ENCODE results near the gene SPTBN1. TPM values are rescaled to one million over a fixed set of nuclear protein-coding genes. Genes with fewer than 3 reads are reported as not detected.

Gene SPTBN1
- total and polyA plus RNA-seq, 2 experiments from 2014 or later = 122 to 341 TPM

- TF ChIP-seq EZH2 (IDR thresholded peaks at IDR 0.05; ENCODE audit: borderline replicate concordance) (no peak), EZH2phosphoT487 (IDR thresholded peaks at IDR 0.05; ENCODE audit: low read depth, severe bottlenecking, unreplicated experiment) (no peak)
- TF ChIP-seq, protein P1, sequence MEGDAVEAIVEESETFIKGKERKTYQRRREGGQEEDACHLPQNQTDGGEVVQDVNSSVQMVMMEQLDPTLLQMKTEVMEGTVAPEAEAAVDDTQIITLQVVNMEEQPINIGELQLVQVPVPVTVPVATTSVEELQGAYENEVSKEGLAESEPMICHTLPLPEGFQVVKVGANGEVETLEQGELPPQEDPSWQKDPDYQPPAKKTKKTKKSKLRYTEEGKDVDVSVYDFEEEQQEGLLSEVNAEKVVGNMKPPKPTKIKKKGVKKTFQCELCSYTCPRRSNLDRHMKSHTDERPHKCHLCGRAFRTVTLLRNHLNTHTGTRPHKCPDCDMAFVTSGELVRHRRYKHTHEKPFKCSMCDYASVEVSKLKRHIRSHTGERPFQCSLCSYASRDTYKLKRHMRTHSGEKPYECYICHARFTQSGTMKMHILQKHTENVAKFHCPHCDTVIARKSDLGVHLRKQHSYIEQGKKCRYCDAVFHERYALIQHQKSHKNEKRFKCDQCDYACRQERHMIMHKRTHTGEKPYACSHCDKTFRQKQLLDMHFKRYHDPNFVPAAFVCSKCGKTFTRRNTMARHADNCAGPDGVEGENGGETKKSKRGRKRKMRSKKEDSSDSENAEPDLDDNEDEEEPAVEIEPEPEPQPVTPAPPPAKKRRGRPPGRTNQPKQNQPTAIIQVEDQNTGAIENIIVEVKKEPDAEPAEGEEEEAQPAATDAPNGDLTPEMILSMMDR (IDR thresholded peaks at IDR 0.05; ENCODE audit: poor library complexity) = no peak
- Histone ChIP-seq H3K27ac (no peak overlapping the region), H3K9me2 (replicated peaks; ENCODE audit: insufficient read depth) (no peaks in the 10 kb centered on the region), H3K9me3 (ENCODE audit: low read depth) (no peaks in the 10 kb centered on the region), H3K4me1 (ENCODE audit: insufficient read depth) (peaks cover 2% of the 10 kb centered on the region), H3K79me2 (peaks cover 24% of the 10 kb centered on the region), H3K27me3 (no peaks in the 10 kb centered on the region), H2AFZ (no peak overlapping the region), H3K4me2 (no peak overlapping the region), H3K4me3 (no peak overlapping the region), H3K36me3 (replicated peaks; ENCODE audit: insufficient read depth, low read depth) (peaks cover 4% of the 10 kb centered on the region), H4K20me1 (ENCODE audit: insufficient read depth, poor library complexity, severe bottlenecking) (no peaks in the 10 kb centered on the region)
- WGBS (ENCODE audit: low lambda C conversion rate, missing lambda C conversion rate) = 95% methylated on average over 4 of the region's 4 CpGs
- no peak for DNase-seq (ENCODE audit: low spot score)
Observed at GRCh38 chr2:54659527-54659926, 203.4 kb downstream of the SPTBN1 start.

- no peaks in the 10 kb centered on the region for H4K20me1 ChIP-seq (ENCODE audit: insufficient read depth, poor library complexity, severe bottlenecking)
- H3K27ac ChIP-seq = no peak overlapping the region
- no peak overlapping the region for H3K4me3 ChIP-seq
- H3K4me2 ChIP-seq = no peak overlapping the region
- no peaks in the 10 kb centered on the region for H3K9me3 ChIP-seq (ENCODE audit: low read depth)
- H3K9me2 ChIP-seq (replicated peaks; ENCODE audit: insufficient read depth) = no peaks in the 10 kb centered on the region
- peaks cover 16% of the 10 kb centered on the region for H3K79me2 ChIP-seq
- WGBS (ENCODE audit: low lambda C conversion rate, missing lambda C conversion rate) = 91% methylated on average over 12 of the region's 12 CpGs
- no peaks in the 10 kb centered on the region for H3K27me3 ChIP-seq
- peaks cover 13% of the 10 kb centered on the region for H3K4me1 ChIP-seq (ENCODE audit: insufficient read depth)
- no peak for DNase-seq (ENCODE audit: low spot score)
- TF ChIP-seq EZH2 (IDR thresholded peaks at IDR 0.05; ENCODE audit: borderline replicate concordance) (no peak), EZH2phosphoT487 (IDR thresholded peaks at IDR 0.05; ENCODE audit: low read depth, severe bottlenecking, unreplicated experiment) (no peak)
- TF ChIP-seq, protein P1 (IDR thresholded peaks at IDR 0.05; ENCODE audit: poor library complexity) = no peak
- no peak overlapping the region for H2AFZ ChIP-seq
- H3K36me3 ChIP-seq (replicated peaks; ENCODE audit: insufficient read depth, low read depth) = peaks cover 4% of the 10 kb centered on the region
Observed at GRCh38 chr2:54660752-54661151, 204.6 kb downstream of the SPTBN1 start.

GRCh38 chr2:54663424-54664030 lies 207.4 kb downstream of the SPTBN1 start:
- Histone ChIP-seq H3K9me2 (replicated peaks; ENCODE audit: insufficient read depth) (no peaks in the 10 kb centered on the region), H3K79me2 (peaks cover 13% of the 10 kb centered on the region), H3K27me3 (no peaks in the 10 kb centered on the region), H4K20me1 (ENCODE audit: insufficient read depth, poor library complexity, severe bottlenecking) (no peaks in the 10 kb centered on the region), H3K4me1 (ENCODE audit: insufficient read depth) (peaks cover 29% of the 10 kb centered on the region), H3K27ac (no peak overlapping the region), H3K36me3 (replicated peaks; ENCODE audit: insufficient read depth, low read depth) (peaks cover 4% of the 10 kb centered on the region), H2AFZ (no peak overlapping the region), H3K4me3 (no peak overlapping the region), H3K4me2 (no peak overlapping the region), H3K9me3 (ENCODE audit: low read depth) (no peaks in the 10 kb centered on the region)
- DNase-seq (ENCODE audit: low spot score) = no peak
- 95% methylated on average over 13 of the region's 13 CpGs for WGBS (ENCODE audit: low lambda C conversion rate, missing lambda C conversion rate)
- no peak for TF ChIP-seq EZH2phosphoT487 (IDR thresholded peaks at IDR 0.05; ENCODE audit: low read depth, severe bottlenecking, unreplicated experiment)
- TF ChIP-seq, protein P1 (IDR thresholded peaks at IDR 0.05; ENCODE audit: poor library complexity) = no peak
- no peak for TF ChIP-seq EZH2 (IDR thresholded peaks at IDR 0.05; ENCODE audit: borderline replicate concordance)
